Stimulated activated memory B cell treated with anti-CD40 and anti-IgM and Interleukin-4, amounts not matched to agents 10 μg/mL and 1 μg/mL and 100 μg/mL, for 72 hours (primary cell): Measurements from ENCODE around the gene PCDH8.
A peak's percentile ranks its signal among the peaks of the same experiment; 100 is the strongest.
"Not testable (repeated sequence)": the region's sequence is repeated elsewhere in the genome, so short reads cannot be mapped to it uniquely, and the experiment has no call there.

Experiments used
- ATAC-seq: fragments of 150-1000 bp; cut with Tn5 transposase; 2 replicates; pipeline ENCODE4 v1.10.0; 2021
- H3K27ac Mint-ChIP-seq: one replicate; pipeline ENCODE4 v1.8.0; 2022; ENCODE audit warnings: mild to moderate bottlenecking, mixed read lengths
- H3K27me3 Mint-ChIP-seq: one replicate; pipeline ENCODE4 v1.8.0; 2022; ENCODE audit warnings: mixed read lengths
- H3K36me3 Mint-ChIP-seq: one replicate; pipeline ENCODE4 v1.8.0; 2022; ENCODE audit warnings: mixed read lengths
- H3K4me1 Mint-ChIP-seq: one replicate; pipeline ENCODE4 v1.8.0; 2022; ENCODE audit warnings: mixed read lengths
- H3K4me3 Mint-ChIP-seq: one replicate; pipeline ENCODE4 v1.8.0; 2022; ENCODE audit warnings: mild to moderate bottlenecking, moderate library complexity, mixed read lengths
- H3K9me3 Mint-ChIP-seq: one replicate; pipeline ENCODE4 v1.8.0; 2022; ENCODE audit warnings: mixed read lengths

Gene PCDH8

GRCh38 chr13:52845334-52845761 is 3.1 kb downstream of the PCDH8 start:
- Mint-ChIP-seq H3K4me1 (peaks cover 18% of the 10 kb centered on the region), H3K27me3 (peaks cover 61% of the 10 kb centered on the region), H3K9me3 (peaks cover 6% of the 10 kb centered on the region), H3K27ac (no peak overlapping the region), H3K4me3 (no peak overlapping the region), H3K36me3 (peaks cover 4% of the 10 kb centered on the region)
- no peak for ATAC-seq

- Mint-ChIP-seq H3K9me3 (peaks cover 4% of the 10 kb centered on the region), H3K4me1 (peaks cover 13% of the 10 kb centered on the region), H3K27me3 (peaks cover 61% of the 10 kb centered on the region), H3K27ac (no peak overlapping the region), H3K4me3 (no peak overlapping the region), H3K36me3 (peaks cover under 1% of the 10 kb centered on the region)
- no peak for ATAC-seq
These were observed 3.6 kb downstream of the PCDH8 start for GRCh38 chr13:52844836-52845235.

GRCh38 chr13:52842441-52842840 is 6.0 kb downstream of the PCDH8 start:
- ATAC-seq: no peak
- no peaks in the 10 kb centered on the region for H3K36me3 Mint-ChIP-seq
- no peaks in the 10 kb centered on the region for H3K9me3 Mint-ChIP-seq
- peaks cover 62% of the 10 kb centered on the region for H3K27me3 Mint-ChIP-seq
- no peaks in the 10 kb centered on the region for H3K4me1 Mint-ChIP-seq
- no peak overlapping the region for H3K27ac Mint-ChIP-seq
- no peak overlapping the region for H3K4me3 Mint-ChIP-seq

- Mint-ChIP-seq H3K27me3 (peaks cover 75% of the 10 kb centered on the region), H3K36me3 (no peaks in the 10 kb centered on the region), H3K9me3 (no peaks in the 10 kb centered on the region), H3K4me1 (no peaks in the 10 kb centered on the region), H3K4me3 (no peak overlapping the region), H3K27ac (no peak overlapping the region)
- ATAC-seq: no peak
These were observed 8.4 kb downstream of the PCDH8 start for GRCh38 chr13:52840066-52840465.

GRCh38 chr13:52838433-52839107 is 9.9 kb downstream of the PCDH8 start:
- H3K4me1 Mint-ChIP-seq: no peaks in the 10 kb centered on the region
- H3K4me3 Mint-ChIP-seq: no peak overlapping the region
- peaks cover 63% of the 10 kb centered on the region for H3K27me3 Mint-ChIP-seq
- H3K27ac Mint-ChIP-seq: no peak overlapping the region
- H3K36me3 Mint-ChIP-seq: no peaks in the 10 kb centered on the region
- no peaks in the 10 kb centered on the region for H3K9me3 Mint-ChIP-seq
- peak; percentile 20 for ATAC-seq

GRCh38 chr13:52837850-52838249 is 10.6 kb downstream of the PCDH8 start:
- H3K27ac Mint-ChIP-seq: no peak overlapping the region
- peaks cover 56% of the 10 kb centered on the region for H3K27me3 Mint-ChIP-seq
- no peaks in the 10 kb centered on the region for H3K9me3 Mint-ChIP-seq
- H3K4me1 Mint-ChIP-seq: no peaks in the 10 kb centered on the region
- no peak for ATAC-seq
- H3K4me3 Mint-ChIP-seq: no peak overlapping the region
- H3K36me3 Mint-ChIP-seq: no peaks in the 10 kb centered on the region

- no peak overlapping the region for H3K4me3 Mint-ChIP-seq
- peaks cover 6% of the 10 kb centered on the region for H3K4me1 Mint-ChIP-seq
- ATAC-seq: no peak
- no peaks in the 10 kb centered on the region for H3K9me3 Mint-ChIP-seq
- H3K27ac Mint-ChIP-seq: no peak overlapping the region
- no peaks in the 10 kb centered on the region for H3K36me3 Mint-ChIP-seq
- H3K27me3 Mint-ChIP-seq: peaks cover 54% of the 10 kb centered on the region
These were observed 13.2 kb downstream of the PCDH8 start for GRCh38 chr13:52835071-52835839.

GRCh38 chr13:52833296-52833875 is 15.1 kb downstream of the PCDH8 start:
- Mint-ChIP-seq H3K4me1 (peaks cover 6% of the 10 kb centered on the region), H3K4me3 (no peak overlapping the region), H3K27me3 (peaks cover 35% of the 10 kb centered on the region), H3K9me3 (no peaks in the 10 kb centered on the region), H3K36me3 (no peaks in the 10 kb centered on the region), H3K27ac (no peak overlapping the region)
- no peak for ATAC-seq

GRCh38 chr13:52832313-52832712 is 16.1 kb downstream of the PCDH8 start:
- Mint-ChIP-seq H3K4me3 (no peak overlapping the region), H3K27me3 (peaks cover 25% of the 10 kb centered on the region), H3K9me3 (no peaks in the 10 kb centered on the region), H3K4me1 (peaks cover 6% of the 10 kb centered on the region), H3K36me3 (no peaks in the 10 kb centered on the region), H3K27ac (no peak overlapping the region)
- ATAC-seq: no peak

GRCh38 chr13:52830946-52831345 is 17.5 kb downstream of the PCDH8 start:
- Mint-ChIP-seq H3K36me3 (no peaks in the 10 kb centered on the region), H3K27ac (no peak overlapping the region), H3K4me3 (no peak overlapping the region), H3K27me3 (peaks cover 23% of the 10 kb centered on the region), H3K9me3 (no peaks in the 10 kb centered on the region), H3K4me1 (peaks cover 6% of the 10 kb centered on the region)
- ATAC-seq: no peak

- Mint-ChIP-seq H3K27me3 (peaks cover 23% of the 10 kb centered on the region), H3K9me3 (no peaks in the 10 kb centered on the region), H3K4me3 (no peak overlapping the region), H3K4me1 (peaks cover 6% of the 10 kb centered on the region), H3K36me3 (no peaks in the 10 kb centered on the region), H3K27ac (no peak overlapping the region)
- no peak for ATAC-seq
These were observed 20.6 kb downstream of the PCDH8 start for GRCh38 chr13:52827839-52828238.

GRCh38 chr13:52817886-52818285 is 30.6 kb downstream of the PCDH8 start:
- ATAC-seq, H3K9me3 Mint-ChIP-seq, H3K36me3 Mint-ChIP-seq, H3K4me1 Mint-ChIP-seq, H3K27ac Mint-ChIP-seq, H3K4me3 Mint-ChIP-seq: not testable (repeated sequence)
- peaks cover 35% of the 10 kb centered on the region for H3K27me3 Mint-ChIP-seq

GRCh38 chr13:52815330-52815729 is 33.1 kb downstream of the PCDH8 start:
- no peaks in the 10 kb centered on the region for H3K9me3 Mint-ChIP-seq
- no peak overlapping the region for H3K4me3 Mint-ChIP-seq
- H3K4me1 Mint-ChIP-seq: no peaks in the 10 kb centered on the region
- H3K27me3 Mint-ChIP-seq: peaks cover 15% of the 10 kb centered on the region
- no peak overlapping the region for H3K27ac Mint-ChIP-seq
- ATAC-seq: no peak
- no peaks in the 10 kb centered on the region for H3K36me3 Mint-ChIP-seq

- peaks cover 7% of the 10 kb centered on the region for H3K4me1 Mint-ChIP-seq
- H3K27ac Mint-ChIP-seq: no peak overlapping the region
- no peaks in the 10 kb centered on the region for H3K36me3 Mint-ChIP-seq
- peak; percentile 50 for ATAC-seq
- no peaks in the 10 kb centered on the region for H3K9me3 Mint-ChIP-seq
- H3K27me3 Mint-ChIP-seq: peaks cover 15% of the 10 kb centered on the region
- H3K4me3 Mint-ChIP-seq: no peak overlapping the region
These were observed 35.5 kb downstream of the PCDH8 start for GRCh38 chr13:52812941-52813340.

- Mint-ChIP-seq H3K27ac (no peak overlapping the region), H3K4me1 (peaks cover 7% of the 10 kb centered on the region), H3K4me3 (no peak overlapping the region), H3K27me3 (peaks cover 15% of the 10 kb centered on the region), H3K36me3 (no peaks in the 10 kb centered on the region), H3K9me3 (no peaks in the 10 kb centered on the region)
- no peak for ATAC-seq
These were observed 36.6 kb downstream of the PCDH8 start for GRCh38 chr13:52811841-52812240.

GRCh38 chr13:52810526-52810925 is 37.9 kb downstream of the PCDH8 start:
- Mint-ChIP-seq H3K27ac (no peak overlapping the region), H3K4me3 (no peak overlapping the region), H3K9me3 (no peaks in the 10 kb centered on the region), H3K4me1 (peaks cover 7% of the 10 kb centered on the region), H3K36me3 (no peaks in the 10 kb centered on the region), H3K27me3 (peaks cover 23% of the 10 kb centered on the region)
- no peak for ATAC-seq
